NCI-H1092 (cell line): ENCODE measurements around the gene ADAMTSL2.

Experiments
- DNase-seq: peaks from one replicate; lab custom pipeline; 2025; lab: John Stamatoyannopoulos, UW

ADAMTSL2 gene

GRCh38 chr9:133518200-133518599, 16.3 kb upstream of the ADAMTSL2 start:
- peak; percentile 25 for DNase-seq

- no peak for DNase-seq
Observed at GRCh38 chr9:133518706-133519449, 15.6 kb upstream of the ADAMTSL2 start.

- DNase-seq = no peak
Observed at GRCh38 chr9:133519693-133520092, 14.8 kb upstream of the ADAMTSL2 start.

- no peak for DNase-seq
Observed at GRCh38 chr9:133520121-133520835, 14.2 kb upstream of the ADAMTSL2 start.

GRCh38 chr9:133521122-133522072, 13.1 kb upstream of the ADAMTSL2 start:
- no peak for DNase-seq

- no peak for DNase-seq
Observed at GRCh38 chr9:133522073-133522910, 12.2 kb upstream of the ADAMTSL2 start.

GRCh38 chr9:133523106-133523505, 11.4 kb upstream of the ADAMTSL2 start:
- DNase-seq = no peak

- no peak for DNase-seq
Observed at GRCh38 chr9:133524146-133524545, 10.4 kb upstream of the ADAMTSL2 start.

- no peak for DNase-seq
Observed at GRCh38 chr9:133524679-133525228, 9.8 kb upstream of the ADAMTSL2 start, which contains the start of gene MYMK. MYMK (minus strand) TSS chr9:133524959; CDS start chr9:133524844, 115 bp downstream.

- no peak for DNase-seq
Observed at GRCh38 chr9:133525677-133526076, 8.8 kb upstream of the ADAMTSL2 start.

- DNase-seq = no peak
Observed at GRCh38 chr9:133526721-133527321, 7.7 kb upstream of the ADAMTSL2 start.

GRCh38 chr9:133527444-133527920, 7.0 kb upstream of the ADAMTSL2 start:
- no peak for DNase-seq

GRCh38 chr9:133528001-133528875, 6.3 kb upstream of the ADAMTSL2 start:
- DNase-seq = no peak

- DNase-seq = peak; percentile 28
Observed at GRCh38 chr9:133528876-133529241, 5.6 kb upstream of the ADAMTSL2 start.

- no peak for DNase-seq
Observed at GRCh38 chr9:133529457-133529856, 5.0 kb upstream of the ADAMTSL2 start.

- no peak for DNase-seq
Observed at GRCh38 chr9:133529874-133530273, 4.6 kb upstream of the ADAMTSL2 start.

- DNase-seq = no peak
Observed at GRCh38 chr9:133531293-133531692, 3.2 kb upstream of the ADAMTSL2 start.

- DNase-seq = peak; percentile 70
Observed at GRCh38 chr9:133532937-133533668, 1.4 kb upstream of the ADAMTSL2 start.

- DNase-seq = no peak
Observed at GRCh38 chr9:133533857-133534256, 647 bp upstream of the ADAMTSL2 start.
